WERI-Rb-1 (cell line): ENCODE data around the gene LARGE1.

Experiments
- DNase-seq: peaks from one replicate; pipeline ENCODE4 v3.0.0-alpha.2; 2020
- H3K27ac ChIP-seq: fragments of 250-450 bp; sonication (Bioruptor Pico); 2 replicates; pipeline ENCODE4 v1.5.1; 2020; ENCODE audit warnings: mild to moderate bottlenecking, moderate library complexity
- H3K27me3 ChIP-seq: fragments of 250-450 bp; sonication (Bioruptor Pico); 2 replicates; pipeline ENCODE4 v1.5.1; 2021; ENCODE audit warnings: mild to moderate bottlenecking, low read depth, moderate library complexity; ENCODE audit not compliant: insufficient read depth, severe bottlenecking
- H3K36me3 ChIP-seq: fragments of 250-450 bp; sonication (Bioruptor Pico); 2 replicates; pipeline ENCODE4 v1.5.1; 2020; ENCODE audit warnings: mild to moderate bottlenecking, moderate library complexity
- H3K4me3 ChIP-seq: 2 replicates; pipeline ENCODE4 v1.5.1; 2011; ENCODE audit warnings: low read depth, mild to moderate bottlenecking, control low read depth, low read length
- H3K9me3 ChIP-seq: fragments of 250-450 bp; sonication (Bioruptor Pico); 2 replicates; pipeline ENCODE4 v1.5.1; 2021; ENCODE audit warnings: mild to moderate bottlenecking, moderate library complexity; ENCODE audit not compliant: severe bottlenecking
- TF ChIP-seq, protein P1 (sequence below): IDR thresholded peaks from 2 replicates; pipeline ENCODE4 v1.5.1; 2011; ENCODE audit warnings: low read depth, mild to moderate bottlenecking, control low read depth, inconsistent platforms, low read length

Gene LARGE1

DNA sequence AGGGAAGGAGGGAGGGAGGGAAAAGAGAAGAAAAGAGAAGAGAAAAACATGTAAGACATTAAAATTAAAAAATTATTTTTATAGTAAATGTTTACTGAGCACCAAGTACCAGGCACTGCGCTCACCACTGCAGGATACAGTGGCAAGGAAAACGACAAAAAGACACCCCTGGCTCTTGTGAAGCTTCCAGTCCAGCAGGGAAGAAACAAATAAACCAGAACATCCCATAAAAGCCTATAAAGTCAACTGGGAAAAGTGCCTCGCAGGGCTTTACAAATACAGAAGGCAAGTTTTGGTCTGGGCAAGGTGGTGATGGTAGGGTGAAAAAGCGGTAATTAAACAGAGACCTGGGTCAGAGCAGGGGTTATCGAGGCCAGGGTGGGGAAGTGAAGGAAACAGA is 33.6 kb downstream of the LARGE1 start:
- H3K27ac ChIP-seq = no peak overlapping the region
- no peaks in the 10 kb centered on the region for H3K27me3 ChIP-seq
- DNase-seq = no peak
- TF ChIP-seq, protein P1, sequence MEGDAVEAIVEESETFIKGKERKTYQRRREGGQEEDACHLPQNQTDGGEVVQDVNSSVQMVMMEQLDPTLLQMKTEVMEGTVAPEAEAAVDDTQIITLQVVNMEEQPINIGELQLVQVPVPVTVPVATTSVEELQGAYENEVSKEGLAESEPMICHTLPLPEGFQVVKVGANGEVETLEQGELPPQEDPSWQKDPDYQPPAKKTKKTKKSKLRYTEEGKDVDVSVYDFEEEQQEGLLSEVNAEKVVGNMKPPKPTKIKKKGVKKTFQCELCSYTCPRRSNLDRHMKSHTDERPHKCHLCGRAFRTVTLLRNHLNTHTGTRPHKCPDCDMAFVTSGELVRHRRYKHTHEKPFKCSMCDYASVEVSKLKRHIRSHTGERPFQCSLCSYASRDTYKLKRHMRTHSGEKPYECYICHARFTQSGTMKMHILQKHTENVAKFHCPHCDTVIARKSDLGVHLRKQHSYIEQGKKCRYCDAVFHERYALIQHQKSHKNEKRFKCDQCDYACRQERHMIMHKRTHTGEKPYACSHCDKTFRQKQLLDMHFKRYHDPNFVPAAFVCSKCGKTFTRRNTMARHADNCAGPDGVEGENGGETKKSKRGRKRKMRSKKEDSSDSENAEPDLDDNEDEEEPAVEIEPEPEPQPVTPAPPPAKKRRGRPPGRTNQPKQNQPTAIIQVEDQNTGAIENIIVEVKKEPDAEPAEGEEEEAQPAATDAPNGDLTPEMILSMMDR = no peak
- no peak overlapping the region for H3K4me3 ChIP-seq
- H3K9me3 ChIP-seq = no peaks in the 10 kb centered on the region
- H3K36me3 ChIP-seq = no peaks in the 10 kb centered on the region

DNA sequence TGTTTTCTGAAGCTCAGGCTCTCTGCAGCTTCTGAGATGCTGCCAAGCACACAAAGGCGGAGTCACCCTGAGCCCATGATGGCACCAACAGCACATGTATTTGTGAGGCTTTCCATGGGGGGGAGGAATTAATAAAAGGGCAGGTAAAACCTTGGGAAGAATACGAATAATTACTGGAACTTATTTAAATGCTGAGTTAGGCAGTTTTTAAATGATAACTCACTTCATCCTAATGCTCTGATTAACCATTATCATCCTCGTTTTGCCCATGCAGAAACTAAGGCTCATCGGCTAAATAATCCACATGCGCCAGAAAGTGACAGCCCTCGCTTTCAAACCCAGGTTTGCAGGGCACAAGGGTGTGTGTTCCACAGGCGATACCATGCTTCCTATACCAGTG is 35.4 kb downstream of the LARGE1 start:
- Histone ChIP-seq H3K36me3 (no peaks in the 10 kb centered on the region), H3K4me3 (no peak overlapping the region), H3K9me3 (peaks cover 3% of the 10 kb centered on the region), H3K27me3 (no peaks in the 10 kb centered on the region), H3K27ac (no peak overlapping the region)
- TF ChIP-seq, protein P1 = no peak
- no peak for DNase-seq

DNA sequence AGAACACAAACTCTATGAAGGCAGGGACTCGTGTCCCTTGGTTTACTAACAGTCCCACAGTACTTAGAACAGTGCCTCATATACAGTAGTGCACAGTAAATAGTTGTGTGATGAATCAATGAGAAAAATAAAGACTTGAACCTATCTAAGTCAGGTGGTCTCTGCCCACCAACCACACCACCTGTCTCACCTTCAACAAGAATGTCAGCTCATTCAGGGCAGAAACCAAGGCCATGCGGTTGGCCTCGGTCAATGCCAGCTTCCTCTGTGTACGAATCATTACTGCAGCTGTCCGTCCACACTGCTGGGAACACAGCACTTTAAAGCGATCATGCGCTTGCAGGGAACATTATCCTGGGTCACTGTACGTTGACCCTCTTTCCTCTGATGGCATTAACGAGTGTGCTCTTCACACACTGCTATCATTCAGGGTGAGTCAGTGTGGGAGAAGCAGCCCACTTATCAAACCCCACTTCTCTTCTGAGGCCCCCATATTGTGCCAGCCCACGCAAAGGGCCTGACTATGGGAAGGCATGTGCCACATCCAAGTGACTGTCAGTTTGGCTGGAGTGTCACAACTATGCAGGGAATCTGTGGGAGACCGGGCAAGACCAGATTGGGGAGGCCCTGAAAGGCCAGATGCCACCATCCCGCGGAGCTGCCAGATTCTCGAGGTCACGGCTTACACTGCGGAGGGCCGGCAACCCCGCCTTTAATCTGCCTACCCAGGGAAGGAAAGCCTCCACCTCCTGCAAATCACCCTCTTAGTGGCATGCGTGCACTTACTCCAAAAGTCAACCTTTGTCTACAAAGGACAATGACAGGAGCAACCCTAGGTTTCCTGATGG is 36.1 kb downstream of the LARGE1 start:
- Histone ChIP-seq H3K4me3 (no peak overlapping the region), H3K27me3 (no peaks in the 10 kb centered on the region), H3K36me3 (no peaks in the 10 kb centered on the region), H3K9me3 (peaks cover 3% of the 10 kb centered on the region), H3K27ac (no peak overlapping the region)
- peak; percentile 66 for DNase-seq
- TF ChIP-seq, protein P1 = no peak

DNA sequence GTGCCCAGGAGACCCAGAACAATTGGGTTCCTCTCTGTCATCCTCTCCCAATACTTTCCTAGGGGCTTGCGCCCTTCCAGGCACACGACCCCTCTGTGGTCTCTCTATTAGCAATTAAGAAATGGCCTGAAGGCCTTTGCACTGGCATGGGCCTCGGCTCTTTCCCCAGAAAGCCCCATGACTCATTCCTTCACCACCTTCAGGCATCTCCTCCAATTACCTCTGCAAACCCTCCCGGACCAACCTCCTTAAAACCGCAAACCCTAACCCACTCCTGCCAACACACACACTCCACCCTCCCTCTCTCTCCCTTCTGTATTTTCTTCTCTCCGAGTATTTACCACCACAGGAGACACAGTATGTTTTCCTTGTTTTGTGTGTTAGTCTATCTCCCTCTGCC is 36.7 kb downstream of the LARGE1 start:
- DNase-seq = no peak
- Histone ChIP-seq H3K9me3 (peaks cover 3% of the 10 kb centered on the region), H3K36me3 (no peaks in the 10 kb centered on the region), H3K27me3 (no peaks in the 10 kb centered on the region), H3K4me3 (no peak overlapping the region), H3K27ac (no peak overlapping the region)
- TF ChIP-seq, protein P1 = no peak

DNA sequence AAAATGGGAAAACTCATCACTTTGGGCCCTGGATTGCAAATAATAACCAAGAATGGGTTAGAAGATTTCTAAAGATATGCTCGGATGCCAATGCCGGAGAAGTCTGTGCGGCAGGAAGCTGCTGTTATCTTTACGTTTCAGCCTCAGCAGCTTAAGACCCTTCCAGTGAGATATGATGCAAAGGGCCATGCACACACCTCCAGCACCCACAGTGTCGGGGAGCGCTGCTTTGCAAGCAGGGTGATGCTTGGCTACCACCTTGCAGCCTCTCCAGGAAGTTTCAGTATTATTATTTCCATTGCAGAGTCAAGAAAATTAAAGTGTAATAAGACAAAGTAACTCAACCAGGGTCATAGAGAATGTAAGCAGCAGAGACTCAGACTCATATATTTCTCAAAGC is 37.3 kb downstream of the LARGE1 start:
- Histone ChIP-seq H3K27ac (no peak overlapping the region), H3K36me3 (no peaks in the 10 kb centered on the region), H3K9me3 (peaks cover 3% of the 10 kb centered on the region), H3K27me3 (no peaks in the 10 kb centered on the region), H3K4me3 (no peak overlapping the region)
- DNase-seq = no peak
- TF ChIP-seq, protein P1 = no peak

DNA sequence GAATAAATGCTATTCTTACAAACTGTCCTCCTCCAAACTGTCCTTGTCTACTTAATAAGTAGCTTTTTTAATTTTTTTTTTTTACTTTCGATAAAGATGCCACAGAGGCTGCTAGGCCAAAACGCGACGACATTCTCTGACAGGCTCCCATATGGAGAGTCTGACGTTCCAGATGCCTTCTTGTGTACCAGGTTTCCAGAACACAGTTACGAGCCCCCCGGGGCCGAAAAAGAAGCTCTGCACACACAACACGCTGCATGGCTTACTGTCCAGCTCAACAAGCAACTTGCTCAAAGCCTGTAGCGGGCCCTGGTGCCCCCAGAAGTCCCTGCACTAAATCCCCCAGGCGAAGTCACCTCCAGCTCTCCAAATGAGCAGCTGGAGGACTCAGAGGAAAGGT is 39.3 kb downstream of the LARGE1 start:
- no peak for DNase-seq
- Histone ChIP-seq H3K27ac (no peak overlapping the region), H3K4me3 (no peak overlapping the region), H3K36me3 (no peaks in the 10 kb centered on the region), H3K27me3 (no peaks in the 10 kb centered on the region), H3K9me3 (peaks cover 3% of the 10 kb centered on the region)
- TF ChIP-seq, protein P1 = peak; percentile 13; the same call in 1 of the 2 replicates
